GM12878 (cell line): ENCODE results near the gene PCDHGC4.

ENCODE experiments used
- BACH1 ChIP-seq: fragments of 450-650 bp; IDR thresholded peaks from 2 replicates; pipeline ENCODE4 v1.6.1; 2017; ENCODE audit warnings: mild to moderate bottlenecking, borderline replicate concordance
- BHLHE40 ChIP-seq, 2 experiments: fragments of 450-650 bp in 1 of 2; IDR thresholded peaks; 2 replicates each; pipeline ENCODE4 v1.6.1; 2011 to 2017; ENCODE audit warnings: low read depth in 2 of 2, borderline replicate concordance in 1 of 2, improper control_type of control experiment in 1 of 2, low read length in 1 of 2, mild to moderate bottlenecking in 1 of 2
- CTCF ChIP-seq, 3 experiments: IDR thresholded peaks in 2 of 3; conservative IDR thresholded peaks in 1 of 3; 2 replicates each; pipeline ENCODE4 v1.5.1; 2011; ENCODE audit warnings: low read depth in 3 of 3, low read length in 3 of 3, mild to moderate bottlenecking in 3 of 3, control low read depth in 2 of 3, moderate library complexity in 2 of 3, inconsistent platforms in 1 of 3, mixed read lengths in 1 of 3; ENCODE audit not compliant: control insufficient read depth in 2 of 3, insufficient read depth in 1 of 3; ENCODE audit errors: extremely low read depth in 1 of 3
- EP300 ChIP-seq, 2 experiments: fragments of 150-350 bp in 1 of 2; IDR thresholded peaks; 2 replicates each; pipeline ENCODE4 v1.6.1; 2011 to 2012; ENCODE audit warnings: low read depth in 2 of 2, low read length in 2 of 2, borderline replicate concordance in 1 of 2, improper control_type of control experiment in 1 of 2, inconsistent platforms in 1 of 2; ENCODE audit not compliant: control insufficient read depth in 1 of 2
- KDM1A ChIP-seq: fragments of 200-600 bp; sonication (generic); IDR thresholded peaks from 2 replicates; pipeline ENCODE4 v1.6.1; 2016; ENCODE audit warnings: borderline replicate concordance
- POLR2A ChIP-seq: IDR thresholded peaks from 2 replicates; pipeline ENCODE4 v1.6.1; 2011; ENCODE audit warnings: low read depth, mild to moderate bottlenecking, low read length
- POLR2AphosphoS5 ChIP-seq: IDR thresholded peaks from 2 replicates; pipeline ENCODE4 v1.6.1; 2011; ENCODE audit warnings: mild to moderate bottlenecking, low read length, inconsistent platforms
- SUZ12 ChIP-seq: fragments of 200-600 bp; sonication (generic); IDR thresholded peaks from one replicate; pipeline ENCODE4 v1.6.1; 2018; ENCODE audit warnings: antibody characterized with exemption, mild to moderate bottlenecking; ENCODE audit not compliant: unreplicated experiment
- TF ChIP-seq, protein P1 (sequence below): IDR thresholded peaks from 2 replicates; pipeline ENCODE4 v1.6.1; 2012; ENCODE audit warnings: low read length, inconsistent platforms

DNA sequence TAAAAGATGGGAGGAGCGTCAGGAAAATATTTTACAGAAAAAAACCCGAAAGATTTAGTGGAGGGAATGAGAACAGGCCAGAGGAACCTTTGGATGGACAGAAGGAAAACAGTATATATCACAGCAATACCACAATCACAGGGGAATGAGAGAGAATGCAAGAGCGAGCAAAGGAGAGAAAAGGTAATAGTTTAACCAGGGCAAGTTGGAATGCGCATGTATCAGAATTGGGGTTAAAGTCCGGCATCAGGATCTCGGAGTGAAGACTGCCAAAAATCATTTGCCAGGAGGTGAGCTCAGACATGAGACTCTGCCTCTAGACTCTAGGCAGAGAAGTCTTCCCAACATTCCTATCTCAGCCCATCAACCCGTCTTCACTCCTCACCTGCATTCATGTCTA is 40.8 kb downstream of the PCDHGC4 start:
- TF ChIP-seq CTCF (IDR thresholded peaks at IDR 0.05 in 2 of 3, conservative IDR thresholded peaks at IDR 0.05 in 1 of 3; ENCODE audit: control insufficient read depth in 2 of 3, extremely low read depth in 1 of 3, insufficient read depth in 1 of 3, low read depth in 3 of 3, low read length in 3 of 3) (no peak), POLR2AphosphoS5 (no peak), BHLHE40 (IDR thresholded peaks at IDR 0.05; ENCODE audit: borderline replicate concordance in 1 of 2, low read depth in 2 of 2, low read length in 1 of 2) (no peak), POLR2A (no peak), KDM1A (no peak), SUZ12 (no peak), EP300 (IDR thresholded peaks at IDR 0.05; ENCODE audit: borderline replicate concordance in 1 of 2, control insufficient read depth in 1 of 2, low read depth in 2 of 2, low read length in 2 of 2) (no peak), BACH1 (no peak)
- TF ChIP-seq, protein P1, sequence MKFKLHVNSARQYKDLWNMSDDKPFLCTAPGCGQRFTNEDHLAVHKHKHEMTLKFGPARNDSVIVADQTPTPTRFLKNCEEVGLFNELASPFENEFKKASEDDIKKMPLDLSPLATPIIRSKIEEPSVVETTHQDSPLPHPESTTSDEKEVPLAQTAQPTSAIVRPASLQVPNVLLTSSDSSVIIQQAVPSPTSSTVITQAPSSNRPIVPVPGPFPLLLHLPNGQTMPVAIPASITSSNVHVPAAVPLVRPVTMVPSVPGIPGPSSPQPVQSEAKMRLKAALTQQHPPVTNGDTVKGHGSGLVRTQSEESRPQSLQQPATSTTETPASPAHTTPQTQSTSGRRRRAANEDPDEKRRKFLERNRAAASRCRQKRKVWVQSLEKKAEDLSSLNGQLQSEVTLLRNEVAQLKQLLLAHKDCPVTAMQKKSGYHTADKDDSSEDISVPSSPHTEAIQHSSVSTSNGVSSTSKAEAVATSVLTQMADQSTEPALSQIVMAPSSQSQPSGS = no peak
